KMS-11 (cell line): ENCODE results near the gene WFDC1.

Source experiments
- H2AFZ ChIP-seq: fragments of 200-600 bp; sonication (generic); 2 replicates; pipeline ENCODE4 v1.6.1; 2016; ENCODE audit warnings: antibody characterized with exemption, mixed run types, low read depth
- H3K27ac ChIP-seq: fragments of 200-600 bp; sonication (generic); 2 replicates; pipeline ENCODE4 v1.6.1; 2016; ENCODE audit warnings: mild to moderate bottlenecking, mixed run types
- H3K27me3 ChIP-seq: fragments of 200-600 bp; sonication (generic); 2 replicates; pipeline ENCODE4 v1.6.1; 2017; ENCODE audit warnings: mild to moderate bottlenecking, low read depth, mixed run types, moderate library complexity; ENCODE audit not compliant: insufficient read depth
- H3K36me3 ChIP-seq: fragments of 200-600 bp; sonication (generic); 2 replicates; pipeline ENCODE4 v1.6.1; 2017; ENCODE audit warnings: mild to moderate bottlenecking, mixed run types; ENCODE audit not compliant: insufficient read depth
- H3K4me1 ChIP-seq: fragments of 200-600 bp; sonication (generic); 2 replicates; pipeline ENCODE4 v1.6.1; 2016; ENCODE audit warnings: mild to moderate bottlenecking, low read depth, mixed run types; ENCODE audit not compliant: poor library complexity, severe bottlenecking
- H3K4me2 ChIP-seq: fragments of 200-600 bp; sonication (generic); 2 replicates; pipeline ENCODE4 v1.7.0; 2016; ENCODE audit warnings: mild to moderate bottlenecking, mixed run types
- H3K4me3 ChIP-seq: fragments of 200-600 bp; sonication (generic); IDR thresholded peaks from 2 replicates; pipeline ENCODE4 v1.6.1; 2017; ENCODE audit warnings: low read depth, low read length, mixed read lengths; ENCODE audit not compliant: insufficient read depth
- H3K79me2 ChIP-seq: fragments of 200-600 bp; sonication (generic); 2 replicates; pipeline ENCODE4 v1.6.1; 2016; ENCODE audit warnings: low read depth, mixed run types; ENCODE audit not compliant: insufficient read depth
- H3K9ac ChIP-seq: fragments of 200-600 bp; sonication (generic); 2 replicates; pipeline ENCODE4 v1.6.1; 2016; ENCODE audit warnings: mild to moderate bottlenecking, mixed run types
- H4K20me1 ChIP-seq: fragments of 200-600 bp; sonication (generic); 2 replicates; pipeline ENCODE4 v1.6.1; 2016; ENCODE audit warnings: mild to moderate bottlenecking, mixed run types; ENCODE audit not compliant: insufficient read depth
- CTCF ChIP-seq: fragments of 200-600 bp; sonication (generic); conservative IDR thresholded peaks from 2 replicates; pipeline ENCODE4 v1.6.1; 2017; ENCODE audit warnings: low read depth, mild to moderate bottlenecking, antibody characterized with exemption, low read length, moderate library complexity, mixed read lengths

The WFDC1 gene

GRCh38 chr16:84247844-84248243 is 46.8 kb upstream of the WFDC1 start:
- no peak overlapping the region for H3K9ac ChIP-seq
- no peak overlapping the region for H2AFZ ChIP-seq
- no peaks in the 10 kb centered on the region for H3K79me2 ChIP-seq
- H3K4me3 ChIP-seq, result no peak overlapping the region
- H3K4me2 ChIP-seq, result no peak overlapping the region
- H4K20me1 ChIP-seq, result no peaks in the 10 kb centered on the region
- no peak for TF ChIP-seq CTCF
- peaks cover 34% of the 10 kb centered on the region; the same call in 1 of the 2 replicates for H3K27me3 ChIP-seq
- no peaks in the 10 kb centered on the region for H3K4me1 ChIP-seq
- no peaks in the 10 kb centered on the region for H3K36me3 ChIP-seq
- H3K27ac ChIP-seq, result no peak overlapping the region

GRCh38 chr16:84252184-84252583 is 42.5 kb upstream of the WFDC1 start:
- no peak overlapping the region for H3K9ac ChIP-seq
- no peak overlapping the region for H3K4me2 ChIP-seq
- H3K4me1 ChIP-seq, result no peaks in the 10 kb centered on the region
- H3K4me3 ChIP-seq, result no peak overlapping the region
- H3K36me3 ChIP-seq, result no peaks in the 10 kb centered on the region
- no peak overlapping the region for H2AFZ ChIP-seq
- H3K27ac ChIP-seq, result no peak overlapping the region
- H3K27me3 ChIP-seq, result peaks cover 33% of the 10 kb centered on the region; the same call in 1 of the 2 replicates
- H4K20me1 ChIP-seq, result no peaks in the 10 kb centered on the region
- TF ChIP-seq CTCF, result no peak
- no peaks in the 10 kb centered on the region for H3K79me2 ChIP-seq

- Histone ChIP-seq H3K79me2 (no peaks in the 10 kb centered on the region), H2AFZ (no peak overlapping the region), H3K4me3 (no peak overlapping the region), H3K4me2 (no peak overlapping the region), H3K27me3 (peaks cover 39% of the 10 kb centered on the region; the same call in 1 of the 2 replicates), H4K20me1 (no peaks in the 10 kb centered on the region), H3K9ac (no peak overlapping the region), H3K4me1 (no peaks in the 10 kb centered on the region), H3K27ac (no peak overlapping the region), H3K36me3 (no peaks in the 10 kb centered on the region)
- no peak for TF ChIP-seq CTCF
These were observed 41.5 kb upstream of the WFDC1 start for GRCh38 chr16:84253173-84253572.

- H2AFZ ChIP-seq, result no peak overlapping the region
- H3K4me2 ChIP-seq, result no peak overlapping the region
- no peaks in the 10 kb centered on the region for H3K36me3 ChIP-seq
- H3K79me2 ChIP-seq, result no peaks in the 10 kb centered on the region
- H3K27me3 ChIP-seq, result peaks cover 35% of the 10 kb centered on the region; the same call in 1 of the 2 replicates
- no peak overlapping the region for H3K27ac ChIP-seq
- H3K4me3 ChIP-seq, result no peak overlapping the region
- H4K20me1 ChIP-seq, result no peaks in the 10 kb centered on the region
- no peaks in the 10 kb centered on the region for H3K4me1 ChIP-seq
- TF ChIP-seq CTCF, result no peak
- H3K9ac ChIP-seq, result no peak overlapping the region
These were observed 40.6 kb upstream of the WFDC1 start for GRCh38 chr16:84254062-84254461.
